Progenitor cell of endocrine pancreas (in vitro differentiated cells): Measurements from ENCODE around the gene PCBP3. TPM values are rescaled to one million over a fixed set of nuclear protein-coding genes. Genes with fewer than 3 reads are reported as not detected.
"Not testable (repeated sequence)": the region's sequence is repeated elsewhere in the genome, so short reads cannot be mapped to it uniquely, and the experiment has no call there.

ENCODE experiments used
- DNase-seq: peaks from one replicate; pipeline ENCODE4 v3.0.0; 2021; ENCODE audit warnings: low spot score; ENCODE audit not compliant: unreplicated experiment
- H3K27ac Mint-ChIP-seq: 2 replicates; pipeline ENCODE4 v1.8.0; 2021; ENCODE audit warnings: mild to moderate bottlenecking, moderate library complexity, mixed read lengths
- H3K27me3 Mint-ChIP-seq: 2 replicates; pipeline ENCODE4 v1.8.0; 2021; ENCODE audit warnings: mixed read lengths
- H3K36me3 Mint-ChIP-seq: 2 replicates; pipeline ENCODE4 v1.8.0; 2022; ENCODE audit warnings: mixed read lengths; ENCODE audit not compliant: insufficient read depth
- H3K4me1 Mint-ChIP-seq: 2 replicates; pipeline ENCODE4 v1.8.0; 2021; ENCODE audit warnings: low read depth, mixed read lengths
- H3K4me3 Mint-ChIP-seq: 2 replicates; pipeline ENCODE4 v1.8.0; 2021; ENCODE audit warnings: low read depth, mild to moderate bottlenecking, moderate library complexity, mixed read lengths
- H3K9me3 Mint-ChIP-seq: 2 replicates; pipeline ENCODE4 v1.8.0; 2021; ENCODE audit warnings: low read depth, mixed read lengths
- CTCF ChIP-seq: fragments of 200-600 bp; sonication (generic); IDR thresholded peaks from one replicate; pipeline ENCODE4 v1.5.0; 2021; ENCODE audit warnings: antibody characterized with exemption, mild to moderate bottlenecking; ENCODE audit not compliant: unreplicated experiment
- total RNA-seq: library from RNA; stranded (reverse); gene quantifications from 2 replicates; pipeline ENCODE4 v1.2.1, GENCODE V29; 2021

PCBP3 gene
- total RNA-seq, 1 donor from 2014 or later: 3.7 TPM

- Mint-ChIP-seq H3K36me3 (no peaks in the 10 kb centered on the region), H3K4me1 (no peaks in the 10 kb centered on the region), H3K4me3 (no peak overlapping the region), H3K27me3 (peaks cover 15% of the 10 kb centered on the region), H3K27ac (no peak overlapping the region), H3K9me3 (no peaks in the 10 kb centered on the region)
- DNase-seq: no peak
- no peak for TF ChIP-seq CTCF
Observed at GRCh38 chr21:45847870-45848269, 204.3 kb downstream of the PCBP3 start.

GRCh38 chr21:45848331-45848730 is 204.8 kb downstream of the PCBP3 start:
- Mint-ChIP-seq H3K27ac (no peak overlapping the region), H3K4me1 (no peaks in the 10 kb centered on the region), H3K27me3 (peaks cover 18% of the 10 kb centered on the region)

GRCh38 chr21:45848805-45849204 is 205.3 kb downstream of the PCBP3 start:
- H3K27me3 Mint-ChIP-seq: peaks cover 21% of the 10 kb centered on the region

More at GRCh38 chr21:45848331-45848730, 204.8 kb downstream of the PCBP3 start:
- no peak for TF ChIP-seq CTCF
- H3K9me3 Mint-ChIP-seq: no peaks in the 10 kb centered on the region
- no peak for DNase-seq
- H3K4me3 Mint-ChIP-seq: no peak overlapping the region
- no peaks in the 10 kb centered on the region for H3K36me3 Mint-ChIP-seq

GRCh38 chr21:45849651-45850050 is 206.1 kb downstream of the PCBP3 start:
- Mint-ChIP-seq H3K27ac (no peak overlapping the region), H3K36me3 (no peaks in the 10 kb centered on the region), H3K9me3 (no peaks in the 10 kb centered on the region), H3K27me3 (peaks cover 24% of the 10 kb centered on the region), H3K4me1 (no peaks in the 10 kb centered on the region), H3K4me3 (no peak overlapping the region)
- no peak for DNase-seq
- TF ChIP-seq CTCF: no peak

More at GRCh38 chr21:45848805-45849204, 205.3 kb downstream of the PCBP3 start:
- no peak for DNase-seq
- H3K9me3 Mint-ChIP-seq: no peaks in the 10 kb centered on the region
- no peak overlapping the region for H3K4me3 Mint-ChIP-seq
- TF ChIP-seq CTCF: no peak
- no peaks in the 10 kb centered on the region for H3K36me3 Mint-ChIP-seq
- no peak overlapping the region for H3K27ac Mint-ChIP-seq
- H3K4me1 Mint-ChIP-seq: no peaks in the 10 kb centered on the region

GRCh38 chr21:45850181-45850580 is 206.7 kb downstream of the PCBP3 start:
- Mint-ChIP-seq H3K27ac (no peak overlapping the region), H3K27me3 (peaks cover 26% of the 10 kb centered on the region), H3K36me3 (no peaks in the 10 kb centered on the region), H3K4me1 (no peaks in the 10 kb centered on the region), H3K9me3 (no peaks in the 10 kb centered on the region), H3K4me3 (no peak overlapping the region)
- no peak for DNase-seq
- no peak for TF ChIP-seq CTCF

- H3K27ac Mint-ChIP-seq, H3K36me3 Mint-ChIP-seq, H3K4me3 Mint-ChIP-seq, DNase-seq, H3K9me3 Mint-ChIP-seq, H3K4me1 Mint-ChIP-seq: not testable (repeated sequence)
- H3K27me3 Mint-ChIP-seq: peaks cover 21% of the 10 kb centered on the region
Observed at GRCh38 chr21:45852386-45852785, 208.9 kb downstream of the PCBP3 start.
